GM19372 (cell line): ENCODE data around the gene GPR15LG.

Source experiments
- ATAC-seq: cut with Tn5 transposase; IDR thresholded peaks from one replicate; pipeline ENCODE4 v1.9.1; 2021; ENCODE audit warnings: mild to moderate bottlenecking, low read depth, moderate library complexity; ENCODE audit not compliant: unreplicated experiment

The GPR15LG gene

DNA sequence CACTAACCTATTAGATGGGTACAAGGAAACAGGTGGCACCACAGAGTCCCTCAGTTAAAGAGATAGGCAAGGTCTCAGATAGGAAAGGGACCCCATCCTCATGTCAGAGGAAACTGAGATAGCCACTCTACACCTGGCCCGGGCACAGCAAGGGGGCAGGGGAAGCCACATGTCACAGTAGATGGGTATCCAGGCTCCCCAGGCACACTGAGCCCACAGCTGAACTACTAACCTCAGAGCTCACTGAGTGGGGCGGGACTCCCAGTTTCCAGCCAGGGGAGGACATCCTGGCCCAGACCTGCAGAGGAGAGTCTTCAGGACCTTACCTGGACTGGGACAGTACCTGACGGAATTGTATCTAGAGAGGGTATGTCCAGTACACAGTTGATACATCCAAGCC, 17.0 kb downstream of the GPR15LG start:
- no peak for ATAC-seq

DNA sequence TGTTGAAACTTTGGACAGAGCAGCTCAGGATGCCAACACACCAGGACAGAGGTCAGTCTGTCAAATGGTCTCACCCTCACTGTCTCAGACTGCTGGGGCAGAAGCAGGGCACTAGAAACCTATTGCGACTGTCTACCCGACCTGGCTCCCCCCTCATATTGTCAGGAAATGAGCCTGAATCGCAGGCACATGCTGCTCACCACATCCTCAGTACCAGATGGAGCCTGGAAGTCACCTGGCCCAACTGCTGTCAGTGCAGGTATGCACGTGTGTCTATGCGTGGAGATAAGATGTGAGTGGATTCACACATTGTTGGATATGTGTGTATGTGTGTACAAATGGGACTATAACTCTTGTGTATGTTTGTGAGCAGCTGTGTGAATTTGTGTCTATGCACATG, 17.5 kb downstream of the GPR15LG start:
- ATAC-seq: no peak

DNA sequence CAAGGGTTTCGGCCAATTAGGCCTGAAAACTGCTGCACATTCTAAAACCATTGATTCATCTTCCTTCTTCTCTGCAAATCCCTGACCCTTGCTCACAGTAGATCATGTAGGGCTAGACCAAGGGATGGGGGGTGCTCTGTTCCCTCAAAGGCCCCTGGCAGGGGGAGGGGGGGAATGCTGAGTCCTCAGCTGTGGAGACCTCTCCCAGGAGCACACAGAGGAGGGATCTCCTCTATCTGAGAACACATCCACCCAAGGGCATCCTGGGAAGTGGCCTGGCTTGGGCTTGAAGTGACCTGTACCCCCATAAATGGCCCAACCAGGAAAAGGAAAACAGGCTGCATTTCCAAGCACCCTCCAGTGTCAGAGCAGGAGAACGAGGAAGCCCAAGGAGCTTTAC, 19.7 kb downstream of the GPR15LG start:
- ATAC-seq: no peak

DNA sequence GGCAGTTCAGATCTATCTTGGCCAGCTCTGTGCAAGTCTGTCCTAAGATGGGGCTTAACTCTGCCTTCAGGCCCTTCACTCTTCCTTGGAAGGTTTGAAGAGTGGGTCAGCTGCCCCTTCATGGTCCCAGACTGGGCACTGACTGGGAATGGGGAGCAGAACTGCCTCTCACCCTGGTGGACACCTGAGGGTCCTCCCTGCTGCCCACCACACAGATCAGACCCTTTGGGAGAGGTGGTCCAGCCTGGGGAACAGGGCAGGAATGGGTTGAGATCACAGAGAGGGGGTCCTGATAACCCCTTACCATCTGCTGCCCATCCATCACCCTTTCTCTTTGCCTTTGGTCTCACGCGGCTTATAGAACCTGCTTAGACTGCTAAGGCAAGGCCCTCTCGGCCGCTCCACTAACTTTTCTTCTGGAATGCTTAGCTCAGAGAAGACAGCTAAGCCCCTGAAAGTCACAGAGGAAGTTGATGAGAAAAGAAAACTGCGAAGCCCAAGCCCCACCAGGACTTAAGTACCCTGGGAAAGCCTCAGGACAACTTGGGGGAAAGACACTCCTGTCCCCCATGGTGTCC, 20.3 kb downstream of the GPR15LG start:
- ATAC-seq: no peak

DNA sequence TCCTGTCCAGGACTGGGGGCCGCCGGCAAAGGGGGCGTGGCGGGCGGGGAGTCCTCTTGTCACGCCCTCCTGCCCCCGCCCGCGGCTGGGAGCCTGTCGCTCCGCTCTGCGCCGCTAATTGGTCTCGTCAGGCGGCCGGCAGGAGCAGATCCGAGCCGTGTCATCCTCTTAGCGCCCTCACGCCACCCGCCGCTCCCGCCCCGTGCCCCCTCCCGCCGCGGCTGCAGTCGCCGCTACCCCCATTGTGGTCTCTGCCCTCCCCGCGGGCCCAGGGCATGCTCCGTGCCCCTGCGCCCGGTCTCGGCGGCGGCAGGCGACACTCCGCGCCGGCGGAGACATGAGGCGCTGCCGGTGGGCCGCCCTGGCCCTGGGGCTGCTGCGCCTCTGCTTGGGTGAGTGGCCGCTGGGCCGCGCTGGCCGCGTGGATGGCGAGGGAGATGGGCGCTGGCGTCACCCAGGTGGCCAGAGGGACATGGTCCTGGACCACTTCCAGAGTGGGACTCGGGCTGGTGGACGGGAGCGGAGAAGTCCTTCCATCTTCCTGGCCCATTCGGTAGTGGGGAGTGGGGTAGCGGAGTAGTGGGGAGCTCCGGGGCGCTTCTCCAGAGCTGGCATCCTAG, 20.9 kb downstream of the GPR15LG start, which contains the start of gene CDHR1:
CDHR1 (plus strand) TSS at position 114 of the 620 bp plus-strand sequence; CDS start at position 338, 224 bp downstream.
- peak; percentile 82 for ATAC-seq

DNA sequence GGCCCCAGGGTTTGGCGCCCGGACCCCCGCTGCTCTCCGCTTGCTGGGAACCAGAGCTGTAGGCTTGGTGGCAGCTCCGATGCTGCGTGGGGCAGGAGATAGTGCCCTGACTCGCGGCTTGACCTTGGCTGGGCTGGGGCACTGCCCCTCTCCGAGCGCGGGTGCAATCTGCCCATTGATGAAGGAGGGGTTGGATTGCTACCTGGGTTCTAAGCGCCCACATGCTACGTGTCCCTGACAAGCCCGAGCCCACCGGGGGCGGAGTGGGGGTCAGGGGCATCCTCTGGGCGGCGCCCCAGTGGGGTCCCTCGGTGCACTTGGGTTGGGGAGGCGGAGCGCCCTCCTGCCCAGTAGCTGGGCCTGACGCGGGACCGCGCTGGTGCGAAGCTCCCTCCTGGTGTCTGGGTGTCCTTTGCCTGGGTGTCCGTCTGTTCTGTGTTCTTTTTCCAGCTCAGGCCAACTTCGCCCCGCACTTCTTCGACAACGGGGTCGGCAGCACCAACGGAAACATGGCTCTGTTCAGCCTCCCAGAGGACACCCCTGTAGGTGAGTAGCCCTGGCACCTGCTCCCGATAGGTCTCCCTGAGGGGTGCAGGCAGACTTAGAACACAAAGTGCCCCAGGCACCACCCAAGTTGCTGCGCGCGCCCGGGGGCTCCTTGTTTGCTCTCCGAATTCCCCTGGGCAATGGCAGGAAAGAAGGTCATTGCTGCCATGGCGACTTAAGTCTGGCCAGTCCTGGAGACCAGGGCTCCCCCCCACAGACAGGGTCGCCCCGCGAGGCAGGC, 21.6 kb downstream of the GPR15LG start:
- ATAC-seq: no peak

DNA sequence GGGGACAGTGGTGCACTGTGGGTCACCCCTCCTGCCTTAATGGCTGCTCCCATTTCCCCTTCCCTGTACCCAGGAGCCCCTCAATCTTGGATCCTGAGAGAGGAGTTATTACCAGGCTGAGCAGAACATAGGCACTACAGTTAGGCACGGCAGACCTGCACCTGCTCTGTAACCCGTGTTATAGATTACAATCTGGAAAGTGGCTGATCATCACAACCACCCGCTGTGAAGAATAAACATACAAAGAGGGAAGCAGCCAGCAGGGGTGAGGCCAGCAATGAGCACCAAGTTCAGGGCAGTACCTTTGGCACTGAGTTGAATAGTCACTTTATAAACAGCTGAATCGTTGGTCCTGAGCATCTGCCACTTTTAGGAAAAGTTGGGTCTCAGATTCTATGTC, 22.5 kb downstream of the GPR15LG start:
- no peak for ATAC-seq

DNA sequence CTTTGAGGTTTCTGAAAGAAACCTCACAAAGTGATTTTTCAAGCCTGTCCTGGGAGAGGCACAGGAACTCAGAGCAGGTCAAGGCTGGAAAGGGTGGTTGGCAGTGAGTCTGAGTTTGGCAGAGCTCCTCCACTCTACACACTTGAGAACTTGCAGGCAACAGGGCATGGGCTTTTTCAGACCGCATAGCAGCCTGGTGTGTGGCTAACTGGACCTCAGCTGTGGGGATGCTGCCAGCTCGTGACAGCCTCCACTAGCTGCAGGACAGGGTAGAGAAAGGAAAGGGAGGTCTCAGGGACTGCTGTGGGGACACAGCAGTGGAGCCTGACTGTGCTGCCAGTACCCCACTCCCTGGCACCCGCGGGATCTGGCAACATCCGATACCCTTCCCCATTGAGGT, 23.3 kb downstream of the GPR15LG start:
- no peak for ATAC-seq

DNA sequence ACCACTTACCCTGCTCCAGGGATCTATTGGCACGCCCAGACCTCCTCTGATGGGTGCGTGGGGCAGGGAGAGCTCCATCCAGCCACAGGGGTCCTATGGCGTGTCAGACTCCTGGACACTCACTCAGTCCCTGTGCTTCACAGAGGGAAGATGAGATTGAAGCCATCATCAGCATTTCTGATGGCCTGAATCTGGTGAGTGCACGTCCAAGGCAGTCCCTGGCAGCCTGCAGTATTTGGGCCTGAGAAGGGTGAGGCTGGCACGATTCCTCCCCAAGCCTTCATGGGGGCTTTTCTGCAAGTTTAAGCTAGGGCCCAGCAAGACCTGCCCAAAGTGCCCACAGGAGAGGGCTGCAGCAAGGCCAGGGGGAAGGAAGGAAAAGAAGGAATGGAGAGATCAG, 24.0 kb downstream of the GPR15LG start:
- no peak for ATAC-seq

DNA sequence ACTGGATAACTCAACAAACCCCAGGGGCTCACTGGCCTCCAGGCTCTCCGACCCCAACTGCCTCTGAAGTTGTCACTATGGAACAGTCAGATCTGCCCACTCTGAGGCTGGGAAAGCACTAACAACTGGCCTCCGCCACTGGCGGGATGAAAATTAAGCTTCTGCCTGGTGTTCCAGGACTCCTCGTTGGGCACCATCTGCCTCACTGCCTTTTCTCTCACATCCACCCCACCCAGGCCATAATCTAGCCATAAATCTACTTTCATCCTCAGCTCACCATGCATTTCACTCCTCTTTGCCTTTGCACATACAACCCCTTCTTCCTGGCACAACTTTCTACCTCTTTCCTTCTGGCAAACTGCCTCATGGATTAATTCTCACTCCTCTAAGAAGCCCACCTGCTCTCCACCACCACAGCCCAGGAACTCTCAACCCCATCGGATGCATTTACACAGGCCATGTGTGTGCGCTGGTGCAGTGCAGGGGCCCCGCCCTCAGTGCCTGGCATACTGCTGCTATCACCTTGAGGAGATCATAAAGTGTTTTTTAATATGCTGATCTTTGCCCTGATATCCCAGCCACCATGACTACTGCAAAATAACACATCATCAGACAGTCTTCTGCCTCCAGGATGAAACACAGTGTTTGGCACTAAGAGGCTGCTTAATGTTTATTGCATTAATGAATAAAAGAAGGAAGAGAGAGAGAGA, 24.8 kb downstream of the GPR15LG start:
- no peak for ATAC-seq

DNA sequence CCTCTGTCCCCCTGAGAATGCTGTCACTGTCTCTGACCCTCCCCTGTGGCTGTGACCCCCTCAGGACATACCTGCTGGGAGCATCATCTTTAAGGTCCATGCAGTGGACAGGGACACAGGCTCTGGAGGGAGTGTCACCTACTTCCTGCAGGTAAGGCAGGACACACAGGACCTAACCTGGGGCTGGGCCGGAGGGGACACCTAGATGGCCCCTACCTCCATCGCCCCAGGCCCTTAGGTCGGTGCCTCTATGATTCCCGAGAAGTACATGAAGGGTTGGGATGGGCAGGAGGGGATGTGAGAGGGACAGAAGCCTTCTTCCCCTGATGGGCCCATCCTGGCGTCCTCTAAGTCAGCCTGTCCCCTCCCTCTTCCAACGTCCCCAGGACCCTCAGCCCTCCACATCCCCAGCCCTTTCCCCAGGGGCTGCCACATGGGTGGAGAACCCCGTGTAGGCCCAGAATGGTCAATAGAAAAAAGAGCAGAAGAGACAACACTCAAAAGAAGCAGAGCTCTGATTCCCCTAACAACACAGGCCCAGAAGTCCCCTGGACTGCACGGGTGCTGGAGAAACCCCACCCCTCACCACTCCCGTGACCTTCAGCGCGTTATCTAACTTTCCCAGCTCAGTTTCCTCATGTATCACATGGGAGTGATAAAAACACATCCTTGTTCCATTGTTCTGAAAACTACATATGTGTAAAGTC, 27.1 kb downstream of the GPR15LG start:
- ATAC-seq: no peak

DNA sequence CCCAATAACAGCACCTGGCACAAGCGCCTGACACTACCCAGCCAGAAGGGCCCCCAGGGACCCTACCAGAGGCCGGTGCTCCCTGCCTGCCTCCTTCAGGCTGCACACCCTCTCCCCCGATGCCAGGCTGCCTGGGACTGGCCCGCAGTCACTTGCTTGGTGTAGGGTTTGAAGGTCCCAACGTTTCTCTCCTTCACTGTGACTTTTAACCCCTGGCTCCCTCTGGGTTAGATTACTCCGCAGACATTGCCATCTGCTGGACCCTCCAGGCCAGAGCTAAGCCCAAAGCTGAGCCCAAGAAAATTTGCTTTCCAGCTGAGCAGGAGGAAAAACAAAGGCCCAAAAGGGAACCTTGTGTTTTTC, 27.6 kb downstream of the GPR15LG start:
- ATAC-seq: no peak

DNA sequence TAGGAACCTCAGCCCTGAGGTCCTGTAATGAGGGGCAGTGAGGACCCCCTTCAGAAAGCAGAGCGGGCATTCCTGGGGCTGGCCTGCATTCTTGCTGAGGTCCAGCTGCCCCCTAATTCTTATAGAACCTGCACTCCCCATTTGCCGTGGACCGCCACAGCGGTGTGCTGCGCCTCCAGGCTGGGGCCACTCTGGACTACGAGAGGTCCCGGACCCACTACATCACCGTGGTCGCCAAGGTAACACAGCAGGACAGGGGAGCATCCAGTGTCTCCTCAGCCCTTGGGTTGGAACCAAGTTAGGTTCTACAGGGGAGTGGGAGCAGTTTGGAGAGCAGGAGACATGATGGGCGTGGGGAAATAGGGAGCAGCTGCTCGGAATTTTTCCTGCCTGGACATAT, 28.1 kb downstream of the GPR15LG start:
- ATAC-seq: no peak

DNA sequence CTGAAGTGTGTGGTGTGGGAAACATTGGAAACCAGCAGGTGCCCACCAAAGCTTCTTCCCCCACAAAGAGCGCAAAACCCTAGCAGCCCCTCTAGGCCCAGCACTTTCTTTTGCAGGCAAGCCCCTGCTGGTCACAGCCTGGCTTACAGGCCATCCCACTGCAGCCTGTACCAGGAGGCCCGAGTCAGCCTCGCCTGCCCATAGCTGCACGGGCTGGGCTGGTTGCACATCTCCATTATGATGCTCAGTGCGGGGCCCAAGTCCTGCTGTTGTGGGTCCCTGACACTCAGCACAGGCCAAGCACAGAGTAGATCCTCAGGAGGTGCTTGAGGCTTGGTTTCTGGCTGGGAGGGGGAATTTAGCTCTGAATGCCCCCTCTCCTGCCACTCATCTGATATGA, 28.7 kb downstream of the GPR15LG start:
- ATAC-seq: no peak

DNA sequence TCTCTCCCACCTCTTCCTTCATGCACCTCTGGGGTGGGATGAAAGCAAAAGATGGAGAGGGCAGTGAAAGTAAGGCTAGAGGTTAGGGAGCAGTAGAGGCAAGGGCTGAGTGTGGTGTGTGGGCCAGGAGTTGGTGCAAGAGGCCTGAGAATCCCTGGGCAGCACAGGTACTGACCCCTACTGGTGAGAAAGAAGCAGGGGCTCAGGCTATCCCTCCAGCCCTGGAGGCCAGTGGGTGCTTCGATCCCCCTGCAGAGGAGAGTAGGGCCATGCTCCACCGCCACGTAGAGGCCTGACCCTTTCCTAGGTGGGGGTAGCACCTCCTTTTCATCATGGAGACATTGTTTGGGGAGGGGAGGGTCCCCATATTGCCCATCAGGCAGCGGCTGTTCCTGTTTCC, 30.5 kb downstream of the GPR15LG start:
- ATAC-seq: peak; percentile 72

DNA sequence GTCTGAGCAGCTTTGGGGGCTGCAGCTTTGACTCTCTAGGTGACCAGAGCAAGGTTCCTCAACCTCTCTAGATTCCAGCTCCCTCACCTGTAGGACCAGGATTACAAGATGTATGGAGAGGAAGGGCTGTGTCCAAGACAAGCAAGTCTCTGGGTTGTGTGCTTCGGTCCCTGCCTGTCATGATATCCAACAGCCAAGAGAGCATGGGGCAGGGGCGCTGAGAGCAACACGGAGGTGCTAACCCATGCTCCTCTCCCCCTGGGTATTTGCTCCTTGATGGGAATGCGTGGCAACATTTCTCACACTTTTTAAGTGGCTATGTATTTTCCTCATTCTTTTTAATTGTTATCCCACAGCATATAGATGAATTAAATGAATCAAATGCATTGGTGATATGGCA, 31.0 kb downstream of the GPR15LG start:
- no peak for ATAC-seq

DNA sequence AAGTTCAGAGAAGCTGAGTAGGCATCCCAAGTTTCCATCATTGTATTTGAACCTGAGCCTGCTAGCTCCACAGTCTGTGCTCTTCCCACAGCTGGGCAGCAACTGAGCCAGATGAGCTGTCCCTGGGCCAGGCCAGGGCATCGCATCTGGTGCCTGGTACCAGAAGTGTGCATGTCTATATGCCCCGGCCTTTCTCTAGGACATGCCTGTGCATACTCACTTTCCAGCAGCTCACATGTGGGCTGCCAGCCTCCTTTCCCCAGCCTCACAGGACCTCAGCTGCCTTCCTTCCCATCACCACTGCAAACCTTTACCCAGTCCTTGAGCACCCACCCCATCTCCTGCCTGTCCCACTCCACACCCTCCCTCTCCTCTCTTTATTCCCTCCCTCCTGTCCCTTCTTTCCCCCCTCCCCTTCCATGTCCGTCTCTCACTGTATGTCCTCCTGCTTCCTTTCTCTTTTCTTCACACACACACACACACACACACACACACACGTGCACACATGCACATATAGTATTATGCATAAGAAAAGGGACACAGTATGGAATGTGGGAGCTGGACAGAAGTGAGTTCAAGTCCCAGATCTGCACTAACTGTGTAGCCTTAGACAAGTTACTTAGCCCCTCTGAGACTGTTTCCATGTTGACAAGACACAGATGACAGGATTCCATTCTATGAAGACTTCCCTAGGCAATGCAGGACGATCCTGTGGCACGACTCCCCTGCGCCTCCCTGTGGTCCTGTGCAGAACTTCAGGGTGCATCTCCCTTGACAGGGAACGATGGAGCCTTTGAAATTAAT, 31.6 kb downstream of the GPR15LG start:
- ATAC-seq: peak; percentile 81

DNA sequence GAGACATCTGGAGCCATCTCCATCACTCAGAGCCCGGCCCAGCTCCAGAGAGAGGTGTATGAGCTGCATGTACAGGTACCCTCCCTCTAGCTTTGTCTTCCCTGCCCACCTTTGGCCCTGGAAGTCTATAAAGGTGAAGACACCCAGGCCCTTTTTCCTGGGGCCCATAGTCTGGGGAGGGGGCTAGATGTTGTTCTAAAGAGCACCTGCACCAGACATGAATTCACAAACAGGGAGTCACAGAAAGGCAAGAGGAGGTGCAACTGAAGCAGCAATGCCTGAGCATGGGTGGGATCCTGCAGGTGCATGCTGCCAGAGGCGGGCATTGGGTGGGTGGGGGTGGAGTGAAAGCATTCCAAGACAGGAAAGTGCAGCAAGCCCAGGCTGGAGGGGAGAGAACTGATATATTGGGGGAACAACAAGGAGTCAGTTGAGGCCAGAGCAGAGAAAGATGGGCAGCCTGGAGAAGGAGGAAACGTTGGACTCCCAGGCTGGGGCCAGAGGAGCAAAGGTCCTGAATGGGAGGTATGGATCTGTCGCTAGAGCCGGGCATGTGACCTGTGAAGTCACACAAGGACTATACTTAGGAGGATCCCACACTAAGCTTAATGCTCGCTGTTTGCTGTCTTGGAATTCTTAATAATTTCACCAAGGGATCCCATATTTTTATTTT, 32.4 kb downstream of the GPR15LG start:
- ATAC-seq: no peak

DNA sequence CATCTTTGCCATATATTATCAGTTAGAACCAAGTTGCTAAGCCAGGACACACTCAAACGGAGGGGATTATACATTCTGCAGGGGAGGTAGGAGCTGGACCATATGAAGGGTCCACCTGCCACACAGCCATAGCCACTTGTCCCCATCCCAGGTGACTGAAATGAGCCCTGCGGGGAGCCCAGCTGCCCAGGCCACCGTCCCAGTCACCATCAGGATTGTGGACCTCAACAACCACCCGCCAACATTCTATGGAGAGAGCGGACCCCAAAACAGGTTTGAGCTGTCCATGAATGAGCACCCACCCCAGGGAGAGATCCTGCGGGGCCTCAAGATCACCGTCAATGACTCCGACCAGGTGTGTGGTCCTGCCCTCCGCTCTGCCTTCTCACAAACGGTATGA, 34.4 kb downstream of the GPR15LG start:
- ATAC-seq: no peak
